Smooth muscle cell (in vitro differentiated cells): Measurements from ENCODE around the gene HEYL. TPM values are rescaled to one million over a fixed set of nuclear protein-coding genes. Genes with fewer than 3 reads are reported as not detected.

Source experiments
- DNase-seq: peaks from one replicate; lab custom pipeline; 2025; ENCODE audit not compliant: unreplicated experiment; lab: John Stamatoyannopoulos, UW
- H2AFZ ChIP-seq: fragments of 200-600 bp; sonication (generic); 2 replicates; pipeline ENCODE4 v1.6.0; 2016; ENCODE audit warnings: antibody characterized with exemption, low read depth, mild to moderate bottlenecking
- H3F3A ChIP-seq: fragments of 200-600 bp; sonication (generic); 2 replicates; pipeline ENCODE4 v1.6.0; 2017; ENCODE audit warnings: antibody characterized with exemption, low read depth
- H3K27ac ChIP-seq: fragments of 200-600 bp; sonication (generic); 2 replicates; pipeline ENCODE4 v1.5.1; 2016; ENCODE audit warnings: low read depth, mild to moderate bottlenecking
- H3K27me3 ChIP-seq: fragments of 200-600 bp; sonication (generic); 2 replicates; pipeline ENCODE4 v1.6.1; 2016; ENCODE audit warnings: low read depth, mild to moderate bottlenecking
- H3K36me3 ChIP-seq: fragments of 200-600 bp; sonication (generic); 2 replicates; pipeline ENCODE4 v1.5.1; 2016; ENCODE audit warnings: low read depth
- H3K4me1 ChIP-seq: fragments of 200-600 bp; sonication (generic); 2 replicates; pipeline ENCODE4 v1.5.1; 2016; ENCODE audit warnings: low read depth
- H3K4me2 ChIP-seq: fragments of 200-600 bp; sonication (generic); 2 replicates; pipeline ENCODE4 v1.6.0; 2016; ENCODE audit warnings: mild to moderate bottlenecking
- H3K4me3 ChIP-seq: fragments of 200-600 bp; sonication (generic); 2 replicates; pipeline ENCODE4 v1.5.1; 2016; ENCODE audit warnings: mild to moderate bottlenecking
- H3K79me2 ChIP-seq: fragments of 200-600 bp; sonication (generic); 2 replicates; pipeline ENCODE4 v1.6.0; 2016; ENCODE audit warnings: low read depth, mild to moderate bottlenecking
- H3K9ac ChIP-seq: fragments of 200-600 bp; sonication (generic); 2 replicates; pipeline ENCODE4 v1.6.0; 2016; ENCODE audit warnings: low read depth
- H3K9me3 ChIP-seq: fragments of 200-600 bp; sonication (generic); replicated peaks from 2 replicates; pipeline ENCODE4 v1.5.1; 2016; ENCODE audit warnings: low read depth
- H4K20me1 ChIP-seq: fragments of 200-600 bp; sonication (generic); 2 replicates; pipeline ENCODE4 v1.6.0; 2016; ENCODE audit warnings: low read depth
- CTCF ChIP-seq: fragments of 200-600 bp; sonication (generic); IDR thresholded peaks from 2 replicates; pipeline ENCODE4 v1.5.1; 2017; ENCODE audit warnings: borderline replicate concordance, mild to moderate bottlenecking, antibody characterized with exemption; ENCODE audit not compliant: insufficient read depth, poor library complexity, severe bottlenecking
- WGBS: methylation state at CpG from one replicate; pipeline ENCODE4 v1.1.7; 2016; ENCODE audit warnings: low lambda C conversion rate; 5-methylcytosine and 5-hydroxymethylcytosine counted together
- polyA plus RNA-seq: library from polyadenylated mRNA; unstranded; fragments of >200 nt; fragmentation: Nextera tagmentation; extraction: Ambion mirVana; gene quantifications from 2 replicates; pipeline ENCODE4 v1.2.1, GENCODE V29; 2016
- total RNA-seq: library from RNA; depleted of rRNA; stranded (reverse); fragments of >200 nt; gene quantifications from 2 replicates; pipeline ENCODE4 v1.2.3, GENCODE V29; 2014

The HEYL gene
- total and polyA plus RNA-seq, 2 experiments from 2014 or later: 7.8 to 16.5 TPM

DNA sequence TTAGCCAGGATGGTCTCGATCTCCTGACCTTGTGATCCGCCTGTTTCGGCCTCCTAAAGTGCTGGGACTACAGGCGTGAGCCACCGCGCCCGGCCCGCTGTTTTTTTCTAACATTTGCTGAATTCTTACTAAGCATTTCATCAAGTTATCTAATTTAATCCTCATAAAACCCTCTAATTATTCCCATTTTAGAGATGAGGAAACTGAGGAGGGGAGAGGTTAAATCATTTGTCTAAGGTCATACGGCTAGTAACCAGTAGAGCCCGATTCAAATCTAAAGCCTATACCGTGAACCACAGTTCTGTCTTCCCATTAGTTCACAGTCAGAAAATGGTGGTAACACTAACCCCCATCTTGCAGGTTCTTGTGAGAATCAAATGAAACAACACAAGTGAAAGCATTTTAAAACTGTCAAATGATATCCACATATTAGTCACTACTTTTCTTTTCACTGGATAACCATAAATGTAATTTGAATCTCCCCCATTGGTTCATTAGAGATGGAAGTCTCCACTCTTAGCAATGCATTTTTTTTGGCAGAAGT lies 10.6 kb downstream of the HEYL start:
- peaks cover 11% of the 10 kb centered on the region for H3F3A ChIP-seq
- H2AFZ ChIP-seq: no peak overlapping the region
- H3K4me1 ChIP-seq: peaks cover 14% of the 10 kb centered on the region
- DNase-seq: no peak
- no peaks in the 10 kb centered on the region for H4K20me1 ChIP-seq
- H3K9ac ChIP-seq: no peak overlapping the region
- WGBS: 98% methylated on average over 11 of the region's 11 CpGs
- no peak overlapping the region for H3K4me3 ChIP-seq
- peaks cover 4% of the 10 kb centered on the region for H3K27me3 ChIP-seq
- H3K4me2 ChIP-seq: no peak overlapping the region
- no peak overlapping the region for H3K27ac ChIP-seq
- TF ChIP-seq CTCF: no peak
- no peaks in the 10 kb centered on the region for H3K9me3 ChIP-seq
- H3K79me2 ChIP-seq: no peaks in the 10 kb centered on the region
- H3K36me3 ChIP-seq: no peaks in the 10 kb centered on the region

DNA sequence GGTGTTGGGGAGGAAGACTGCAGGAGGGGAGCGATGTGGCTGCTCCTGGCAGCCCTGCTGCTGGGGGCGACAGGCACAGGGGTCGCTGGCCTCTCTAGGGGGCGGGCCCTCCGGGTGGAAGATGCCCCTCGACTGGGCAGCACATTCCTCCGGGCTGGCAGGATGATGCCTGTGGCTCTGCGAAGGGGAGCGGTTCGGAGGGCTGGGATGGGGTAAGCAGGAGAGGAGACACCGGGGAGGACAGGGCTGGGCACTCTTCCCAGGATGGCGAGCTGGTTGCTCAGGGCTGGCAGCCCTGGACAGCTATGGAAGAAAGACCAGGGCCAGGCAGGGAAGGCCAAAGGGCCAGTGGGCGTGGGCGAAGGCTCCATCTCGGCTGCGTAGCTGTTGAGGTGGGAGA lies 12.8 kb downstream of the HEYL start:
- Histone ChIP-seq H3K79me2 (no peaks in the 10 kb centered on the region), H3K9ac (no peak overlapping the region), H3K27me3 (peaks cover 4% of the 10 kb centered on the region), H3K36me3 (no peaks in the 10 kb centered on the region), H3F3A (peaks cover 11% of the 10 kb centered on the region), H3K27ac (peak overlapping the region; percentile 87), H3K9me3 (no peaks in the 10 kb centered on the region), H3K4me2 (peak overlapping the region; percentile 63), H4K20me1 (no peaks in the 10 kb centered on the region), H3K4me3 (no peak overlapping the region), H3K4me1 (peaks cover 8% of the 10 kb centered on the region), H2AFZ (no peak overlapping the region)
- no peak for DNase-seq
- no peak for TF ChIP-seq CTCF
- 96% methylated on average over 12 of the region's 16 CpGs for WGBS

GRCh38 chr1:39625462-39626273 lies 13.8 kb downstream of the HEYL start:
- 29% methylated on average over 11 of the region's 11 CpGs for WGBS
- Histone ChIP-seq H3K9me3 (no peaks in the 10 kb centered on the region), H3K4me3 (no peak overlapping the region), H3K4me2 (peak overlapping the region; percentile 63), H3K4me1 (peaks cover 8% of the 10 kb centered on the region), H3K27ac (peak overlapping the region; percentile 87), H3K9ac (peak overlapping the region; percentile 24), H3F3A (peaks cover 11% of the 10 kb centered on the region), H4K20me1 (no peaks in the 10 kb centered on the region), H2AFZ (no peak overlapping the region), H3K79me2 (no peaks in the 10 kb centered on the region), H3K27me3 (peaks cover 2% of the 10 kb centered on the region), H3K36me3 (no peaks in the 10 kb centered on the region)
- DNase-seq: peak; percentile 37
- no peak for TF ChIP-seq CTCF

- Histone ChIP-seq H2AFZ (no peak overlapping the region), H3K27ac (peak overlapping the region; percentile 87), H3K36me3 (no peaks in the 10 kb centered on the region), H3K4me2 (peak overlapping the region; percentile 63), H4K20me1 (no peaks in the 10 kb centered on the region), H3K4me1 (peaks cover 8% of the 10 kb centered on the region), H3K79me2 (no peaks in the 10 kb centered on the region), H3K4me3 (no peak overlapping the region), H3K27me3 (no peaks in the 10 kb centered on the region), H3K9me3 (no peaks in the 10 kb centered on the region), H3K9ac (no peak overlapping the region), H3F3A (peaks cover 11% of the 10 kb centered on the region)
- no peak for DNase-seq
- no peak for TF ChIP-seq CTCF
- WGBS: 66% methylated on average over 8 of the region's 8 CpGs
Measured at GRCh38 chr1:39625009-39625408, 14.4 kb downstream of the HEYL start.
